ENCODE results near the gene SND1. TPM values are rescaled to one million over a fixed set of nuclear protein-coding genes. Genes with fewer than 3 reads are reported as not detected.

SND1 gene
- total and polyA plus RNA-seq, 10 of the 15 experiments (the other 5 are each of a cell fraction or from before 2014, with no cell fraction given): 52.4 to 270 (median 146) TPM

- TF ChIP-seq POLR2A (IDR thresholded peaks at IDR 0.05; ENCODE audit: low read depth, low read length) (no peak), PBX3 (IDR thresholded peaks at IDR 0.05; ENCODE audit: insufficient replicate concordance, low read depth, low read length) (no peak), BRCA1 (IDR thresholded peaks at IDR 0.05; ENCODE audit: low read depth, low read length) (no peak), TBL1XR1 (IDR thresholded peaks at IDR 0.05; ENCODE audit: low read depth, low read length) (no peak), TCF12 (IDR thresholded peaks at IDR 0.05; ENCODE audit: low read depth, low read length) (no peak), RELA (IDR thresholded peaks at IDR 0.05; ENCODE audit: borderline replicate concordance, partially characterized antibody) (no peak), GABPA (IDR thresholded peaks at IDR 0.05; ENCODE audit: low read depth) (no peak), RAD51 (IDR thresholded peaks at IDR 0.05) (no peak), ATF3 (IDR thresholded peaks at IDR 0.05; ENCODE audit: borderline replicate concordance, extremely low read depth, low read depth, low read length) (no peak), HDGF (IDR thresholded peaks at IDR 0.05) (no peak), ZNF24 (IDR thresholded peaks at IDR 0.05) (no peak), FOS (IDR thresholded peaks at IDR 0.05; ENCODE audit: borderline replicate concordance, extremely low read depth, insufficient read length) (no peak), ZBTB40 (IDR thresholded peaks at IDR 0.05; ENCODE audit: borderline replicate concordance) (no peak), PAX5 (IDR thresholded peaks at IDR 0.05; ENCODE audit: borderline replicate concordance, low read depth, low read length) (no peak), LARP7 (IDR thresholded peaks at IDR 0.05) (no peak), NFIC (IDR thresholded peaks at IDR 0.05; ENCODE audit: low read depth, low read length) (no peak), PAX8 (IDR thresholded peaks at IDR 0.05) (no peak), NFYA (IDR thresholded peaks at IDR 0.05; ENCODE audit: borderline replicate concordance, low read depth, low read length) (no peak)
- TF ChIP-seq, protein P1, sequence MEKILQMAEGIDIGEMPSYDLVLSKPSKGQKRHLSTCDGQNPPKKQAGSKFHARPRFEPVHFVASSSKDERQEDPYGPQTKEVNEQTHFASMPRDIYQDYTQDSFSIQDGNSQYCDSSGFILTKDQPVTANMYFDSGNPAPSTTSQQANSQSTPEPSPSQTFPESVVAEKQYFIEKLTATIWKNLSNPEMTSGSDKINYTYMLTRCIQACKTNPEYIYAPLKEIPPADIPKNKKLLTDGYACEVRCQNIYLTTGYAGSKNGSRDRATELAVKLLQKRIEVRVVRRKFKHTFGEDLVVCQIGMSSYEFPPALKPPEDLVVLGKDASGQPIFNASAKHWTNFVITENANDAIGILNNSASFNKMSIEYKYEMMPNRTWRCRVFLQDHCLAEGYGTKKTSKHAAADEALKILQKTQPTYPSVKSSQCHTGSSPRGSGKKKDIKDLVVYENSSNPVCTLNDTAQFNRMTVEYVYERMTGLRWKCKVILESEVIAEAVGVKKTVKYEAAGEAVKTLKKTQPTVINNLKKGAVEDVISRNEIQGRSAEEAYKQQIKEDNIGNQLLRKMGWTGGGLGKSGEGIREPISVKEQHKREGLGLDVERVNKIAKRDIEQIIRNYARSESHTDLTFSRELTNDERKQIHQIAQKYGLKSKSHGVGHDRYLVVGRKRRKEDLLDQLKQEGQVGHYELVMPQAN (conservative IDR thresholded peaks at IDR 0.05): no peak
- 82% methylated on average over 3 of the region's 3 CpGs for WGBS (ENCODE audit: insufficient coverage, insufficient replicate concordance, low lambda C conversion rate, missing lambda C conversion rate)
- H3K9ac ChIP-seq (ENCODE audit: control insufficient read depth, insufficient read depth, low read length): no peak overlapping the region
- H3K79me2 ChIP-seq (ENCODE audit: control insufficient read depth, insufficient read depth, low read length): peaks cover 16% of the 10 kb centered on the region
- no peaks in the 10 kb centered on the region for H3K9me3 ChIP-seq (replicated peaks; ENCODE audit: control insufficient read depth, insufficient read depth, low read length)
- ChIA-PET CTCF (interaction anchor here (1.3 to 2.0 kb wide), 5 partner anchors 9 to 117 kb away, joined by 3 to 5 read pairs (median 4); no protein-coding TSS in a partner anchor), POLR2A (no interaction called here), RAD21 (ENCODE audit: unreplicated experiment) (no interaction called here), SMC1A (ENCODE audit: uncharacterized antibody, unreplicated experiment) (interaction anchor here (1.2 to 3.3 kb wide), 3 partner anchors 12 to 91 kb away, joined by 3 to 19 read pairs (median 4); no protein-coding TSS in a partner anchor)
- peak overlapping the region; percentile 59; the same call in 1 of the 2 replicates for H3K27ac ChIP-seq (ENCODE audit: control insufficient read depth, insufficient read depth)
- H3K36me3 ChIP-seq (ENCODE audit: control insufficient read depth in 2 of 2, insufficient read depth in 2 of 2, low read length in 1 of 2): peaks cover 3 to 4% of the 10 kb centered on the region in 2 experiments; a peak in 3 of 4 replicates
- H3K27me3 ChIP-seq (replicated peaks in 1 of 2; ENCODE audit: control insufficient read depth in 2 of 2, insufficient read depth in 2 of 2, low read length in 1 of 2): no peaks in the 10 kb centered on the region
- no peak for FAIRE-seq
- intact Hi-C loops (cut with micrococcal nuclease; ENCODE audit: unreplicated experiment): no loop called here
- ATAC-seq: no peak
- in situ Hi-C loops (cut with MboI): no loop called here
- peaks cover 36% of the 10 kb centered on the region for H3K4me1 ChIP-seq (ENCODE audit: control insufficient read depth, insufficient read depth, low read length)
- no peak overlapping the region for H3K4me3 ChIP-seq
- no peak overlapping the region for H2AFZ ChIP-seq (ENCODE audit: control insufficient read depth, low read depth, low read length)
- no peak for DNase-seq (ENCODE audit: low read depth, low spot score)
- no peak overlapping the region for H3K4me2 ChIP-seq (ENCODE audit: control insufficient read depth, insufficient read depth)
- BruUV-seq (replicated peaks): no TSS peak
- no peaks in the 10 kb centered on the region for H4K20me1 ChIP-seq (ENCODE audit: control insufficient read depth, insufficient read depth)
Observed at GRCh38 chr7:127910670-127911069, 258.7 kb downstream of the SND1 start.

Data from GM12878 (cell line).